ENCODE data around the gene PCSK4. TPM values are rescaled to one million over a fixed set of nuclear protein-coding genes. Genes with fewer than 3 reads are reported as not detected.
A peak's percentile ranks its signal among the peaks of the same experiment; 100 is the strongest.

PCSK4 gene
- total and polyA plus RNA-seq, 9 of the 15 experiments (the other 6 are each of a cell fraction or from before 2014, with no cell fraction given), result 0.01 to 9.1 (median 2.1) TPM; not detected in 1

GRCh38 chr19:1455336-1456120 is 34.6 kb downstream of the PCSK4 start (continued):
- TF ChIP-seq POLR2B (IDR thresholded peaks at IDR 0.05; ENCODE audit: low read depth, partially characterized antibody), result peak; percentile 73

GRCh38 chr19:1455002-1455335 is 35.2 kb downstream of the PCSK4 start:
- Histone ChIP-seq H3K4me2 (ENCODE audit: insufficient read depth, low read length) (peak overlapping the region; percentile 84), H3K4me3 (peak overlapping the region; percentile 39), H3K9me1 (ENCODE audit: control insufficient read depth, insufficient read depth, low read length) (peaks cover 7% of the 10 kb centered on the region), H3K9ac (ENCODE audit: insufficient read depth in 1 of 2, low read depth in 2 of 2, low read length in 2 of 2) (peak overlapping the region in 1 of 2 experiments; percentile 82; a peak in 2 of 4 replicates), H3K4me1 (replicated peaks in 1 of 2; ENCODE audit: control insufficient read depth in 2 of 2, insufficient read depth in 2 of 2, low read length in 2 of 2) (peaks cover 5 to 72% of the 10 kb centered on the region in 2 experiments; a peak in 4 of 5 replicates), H3K9me3 (replicated peaks; ENCODE audit: control insufficient read depth, insufficient read depth, low read depth, low read length) (no peaks in the 10 kb centered on the region), H3K27me3 (ENCODE audit: control insufficient read depth in 2 of 2, insufficient read depth in 2 of 2, low read length in 2 of 2) (peaks cover 0 to 12% of the 10 kb centered on the region in 2 experiments; a peak in 1 of 5 replicates), H2AFZ (ENCODE audit: low read depth, low read length) (peak overlapping the region; percentile 92), H3K27ac (ENCODE audit: extremely low read depth, low read depth, low read length) (no peak overlapping the region), H4K20me1 (replicated peaks; ENCODE audit: control insufficient read depth, insufficient read depth, low read length) (peaks cover 22% of the 10 kb centered on the region), H3K79me2 (ENCODE audit: control insufficient read depth, insufficient read depth, low read length) (no peaks in the 10 kb centered on the region), H3K36me3 (ENCODE audit: control insufficient read depth, insufficient read depth, low read length) (0 out of 3 replicates have a peak, but pooled peaks cover under 1% of the 10 kb centered on the region)
- FAIRE-seq (no peak), DNase-seq (ENCODE audit: extremely low read depth in 1 of 4, low spot score in 3 of 4) (peak in 1 of 4 experiments; percentile 64), ATAC-seq (peak; percentile 5)
- ChIA-PET CTCF (ENCODE audit: low intra/inter-chr PET ratio) (no interaction called here), POLR2A (interaction anchor here (0.6 to 3.1 kb wide), 10 partner anchors 8 to 327 kb away, joined by 3 to 10 read pairs (median 6); no protein-coding TSS in a partner anchor)
- no TSS peak for BruUV-seq (replicated peaks)
- 2% methylated on average over 15 of the region's 22 CpGs for whole genome bisulfite sequencing (ENCODE audit: insufficient coverage, low coverage, missing lambda C conversion rate)
- intact Hi-C loops (cut with micrococcal nuclease), result loop anchor here (5.0 kb wide), 1 partner anchor 57 kb away; the partner anchor contains the start of gene ADAMTSL5
- in situ Hi-C loops (cut with MboI), result loop anchor here (5.0 kb wide), 1 partner anchor 52 kb away; no protein-coding TSS in a partner anchor
- TF ChIP-seq ZKSCAN8 (CRISPR knock-in tag; IDR thresholded peaks at IDR 0.05), result 0 out of 2 replicates have a peak, but pooled peaks have one; percentile 55
- TF ChIP-seq FIP1L1 (IDR thresholded peaks at IDR 0.05; ENCODE audit: low read depth, low read length, poor library complexity, severe bottlenecking), result peak; percentile 82
- TF ChIP-seq L3MBTL2 (IDR thresholded peaks at IDR 0.05), result peak; percentile 59
- no peak for TF ChIP-seq FOSL1 (tag; conservative IDR thresholded peaks at IDR 0.05)
- no peak for TF ChIP-seq CHAMP1 (IDR thresholded peaks at IDR 0.05)
- TF ChIP-seq MAX (CRISPR knock-in tag; IDR thresholded peaks at IDR 0.05), result peak; percentile 71; the same call in 1 of the 2 replicates
- 0 out of 2 replicates have a peak, but pooled peaks have one; percentile 49 for TF ChIP-seq GATAD2A (IDR thresholded peaks at IDR 0.05)
- TF ChIP-seq MNT (conservative IDR thresholded peaks at IDR 0.05), result peak in 1 of 2 experiments; percentile 35; a peak in 1 of 4 replicates
- 0 out of 2 replicates have a peak, but pooled peaks have one; percentile 13 for TF ChIP-seq POLR2AphosphoS5 (IDR thresholded peaks at IDR 0.05; ENCODE audit: control insufficient read depth, insufficient read depth, low read depth, low read length)
- no peak for TF ChIP-seq MTA2 (IDR thresholded peaks at IDR 0.05; ENCODE audit: low read depth)
- peak; percentile 51; the same call in 1 of the 2 replicates for TF ChIP-seq CBFA2T3 (IDR thresholded peaks at IDR 0.05)
- TF ChIP-seq EGR1 (conservative IDR thresholded peaks at IDR 0.05), result peak; percentile 69
